Small intestine (tissue), 16 donors: Measurements from ENCODE around the gene C1QTNF9. TPM values are rescaled to one million over a fixed set of nuclear protein-coding genes. Genes with fewer than 3 reads are reported as not detected.
"Not testable (repeated sequence)": the region's sequence is repeated elsewhere in the genome, so short reads cannot be mapped to it uniquely, and the experiment has no call there.

ENCODE experiments used
- DNase-seq, 2 donors: peaks; one replicate each; pipeline versions ENCODE4 v3.0.0 to v3.0.0-alpha.2; 2013
- FAIRE-seq: peaks from 2 replicates; lab custom pipeline; 2012; peaks lifted over from hg19 to GRCh38; lab: Jason Lieb, UNC
- H3K27ac ChIP-seq, 3 donors: one replicate each; pipeline ENCODE4 v1.5.1; 2013; ENCODE audit warnings: low read length in 2 of 3, mild to moderate bottlenecking in 2 of 3, control low read depth in 1 of 3, inconsistent platforms in 1 of 3, low read depth in 1 of 3, moderate library complexity in 1 of 3
- H3K27me3 ChIP-seq, 3 donors: one replicate each; pipeline ENCODE4 v1.6.1; 2013; ENCODE audit warnings: low read length in 3 of 3, inconsistent platforms in 1 of 3; ENCODE audit not compliant: control insufficient read depth in 3 of 3, insufficient read depth in 3 of 3
- H3K36me3 ChIP-seq, 3 donors: one replicate each; pipeline ENCODE4 v1.6.1; 2013; ENCODE audit warnings: low read length in 3 of 3, inconsistent platforms in 1 of 3, low read depth in 1 of 3, mild to moderate bottlenecking in 1 of 3, moderate library complexity in 1 of 3; ENCODE audit not compliant: control insufficient read depth in 3 of 3, insufficient read depth in 2 of 3
- H3K4me1 ChIP-seq, 3 donors: one replicate each; pipeline ENCODE4 v1.6.1; 2013; ENCODE audit warnings: low read length in 2 of 3, inconsistent platforms in 1 of 3, low read depth in 1 of 3, mild to moderate bottlenecking in 1 of 3, moderate library complexity in 1 of 3; ENCODE audit not compliant: control insufficient read depth in 3 of 3, insufficient read depth in 2 of 3
- H3K4me3 ChIP-seq, 3 donors: one replicate each; pipeline ENCODE4 v1.5.1; 2013; ENCODE audit warnings: low read length in 3 of 3, control low read depth in 1 of 3, inconsistent platforms in 1 of 3, low read depth in 1 of 3, mild to moderate bottlenecking in 1 of 3, moderate library complexity in 1 of 3
- H3K9me3 ChIP-seq, 2 donors: one replicate each; pipeline ENCODE4 v1.6.1; 2013; ENCODE audit warnings: low read depth in 1 of 2, low read length in 1 of 2; ENCODE audit not compliant: control insufficient read depth in 2 of 2, insufficient read depth in 1 of 2
- WGBS, 3 donors: extraction: QIAGEN DNeasy Blood & Tissue Kit; methylation state at CpG; one replicate each; pipeline ENCODE4 v1.1.7; 2013; 5-methylcytosine and 5-hydroxymethylcytosine counted together
- long read RNA-seq, 10 donors: transcript quantifications; one replicate each; lab custom pipeline, GENCODE V29; 2026
- polyA plus RNA-seq, 4 donors: library from polyadenylated mRNA; stranded (reverse) in 3 of 4; unstranded in 1 of 4; fragments of 200-250 nt in 3 of 4; fragments of 120-200 nt in 1 of 4; gene quantifications; one replicate each; pipeline versions ENCODE4 v1.2.1 to v1.2.3, GENCODE V29; 2013
- donor health status: healthy with polysubstance abuse.
- donor health status: control.
- donor health status: control.
- donor health status: Bipolar disorder and iron deficiency.
- donor health status: healthy.

Gene C1QTNF9, protein sequence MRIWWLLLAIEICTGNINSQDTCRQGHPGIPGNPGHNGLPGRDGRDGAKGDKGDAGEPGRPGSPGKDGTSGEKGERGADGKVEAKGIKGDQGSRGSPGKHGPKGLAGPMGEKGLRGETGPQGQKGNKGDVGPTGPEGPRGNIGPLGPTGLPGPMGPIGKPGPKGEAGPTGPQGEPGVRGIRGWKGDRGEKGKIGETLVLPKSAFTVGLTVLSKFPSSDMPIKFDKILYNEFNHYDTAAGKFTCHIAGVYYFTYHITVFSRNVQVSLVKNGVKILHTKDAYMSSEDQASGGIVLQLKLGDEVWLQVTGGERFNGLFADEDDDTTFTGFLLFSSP
- polyA plus RNA-seq, result under 1 TPM in 2 of 4 donors, not detected in 2; 0.15 to 0.22 TPM
- long read RNA-seq, donor 1, partial matches to known transcripts, result 0 of 1 reads
- long read RNA-seq, donor 1, other reads (novel, unspliced or antisense), result 0 of 1 reads
- long read RNA-seq, donor 2, result 0 reads
- long read RNA-seq, donor 3, result 0 reads
- long read RNA-seq, donor 4, result 0 reads
- long read RNA-seq, donor 5, result 0 reads
- long read RNA-seq, donor 6, result 0 reads
- long read RNA-seq, donor 7, result 0 reads
- long read RNA-seq, donor 8, result 0 reads
- long read RNA-seq, donor 9, result 0 reads
- long read RNA-seq, donor 10, result 0 reads

- not testable (repeated sequence) for H3K9me3 ChIP-seq, H3K4me3 ChIP-seq, H3K36me3 ChIP-seq, H3K4me1 ChIP-seq, DNase-seq, H3K27ac ChIP-seq, H3K27me3 ChIP-seq, FAIRE-seq
- WGBS, 3 donors, result 56 to 61% (median 59%) methylated on average over 2 of the region's 2 CpGs
Observed at GRCh38 chr13:24309300-24309699, at the start of gene C1QTNF9. TSS of gene C1QTNF9 (plus strand) at chr13:24309580. CDS start at chr13:24316004, 6,424 bp downstream.

- Histone ChIP-seq H3K36me3 (peaks cover 0 to 16% (median 6%) of the 10 kb centered on the region in 3 donors), H3K9me3 (no peaks in the 10 kb centered on the region), H3K4me1 (peaks cover 0 to 3% (median 0%) of the 10 kb centered on the region in 3 donors), H3K27ac (no peak overlapping the region), H3K4me3 (no peak overlapping the region), H3K27me3 (no peaks in the 10 kb centered on the region)
- WGBS, 3 donors, result 61 to 67% (median 65%) methylated on average over 3 of the region's 3 CpGs
- no peak for FAIRE-seq
- peak in 1 of 2 donors; percentile 21 for DNase-seq
Observed at GRCh38 chr13:24261566-24261965, 47.8 kb upstream of the C1QTNF9 start.

DNA sequence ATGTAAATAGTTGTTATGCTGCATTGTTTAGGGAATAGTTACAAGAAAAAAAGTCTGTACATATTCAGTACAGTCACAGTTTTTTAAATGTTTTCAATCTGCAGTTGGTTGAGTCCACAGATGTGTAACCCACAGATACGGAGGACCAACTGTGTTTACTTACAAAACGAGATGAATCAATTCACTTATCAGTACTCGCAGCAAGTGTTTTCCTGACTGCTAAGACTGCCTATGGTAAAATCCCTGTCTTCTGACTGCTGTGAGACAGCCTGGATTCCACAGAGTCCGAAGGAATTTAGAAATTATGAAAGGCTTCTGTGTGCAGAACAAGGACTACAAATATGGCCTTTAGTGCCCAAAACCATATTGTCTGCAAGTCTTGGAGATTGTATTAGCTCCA is 45.7 kb upstream of the C1QTNF9 start:
- peaks cover 0 to 10% (median 3%) of the 10 kb centered on the region in 3 donors for H3K36me3 ChIP-seq
- 26 to 46% (median 28%) methylated on average over 4 of the region's 4 CpGs for WGBS, 3 donors
- H3K4me3 ChIP-seq, result no peak overlapping the region
- no peaks in the 10 kb centered on the region for H3K27me3 ChIP-seq
- H3K27ac ChIP-seq, result no peak overlapping the region
- H3K4me1 ChIP-seq, result peaks cover 0 to 6% (median 4%) of the 10 kb centered on the region in 3 donors
- no peak for DNase-seq
- no peak for FAIRE-seq
- no peaks in the 10 kb centered on the region for H3K9me3 ChIP-seq

DNA sequence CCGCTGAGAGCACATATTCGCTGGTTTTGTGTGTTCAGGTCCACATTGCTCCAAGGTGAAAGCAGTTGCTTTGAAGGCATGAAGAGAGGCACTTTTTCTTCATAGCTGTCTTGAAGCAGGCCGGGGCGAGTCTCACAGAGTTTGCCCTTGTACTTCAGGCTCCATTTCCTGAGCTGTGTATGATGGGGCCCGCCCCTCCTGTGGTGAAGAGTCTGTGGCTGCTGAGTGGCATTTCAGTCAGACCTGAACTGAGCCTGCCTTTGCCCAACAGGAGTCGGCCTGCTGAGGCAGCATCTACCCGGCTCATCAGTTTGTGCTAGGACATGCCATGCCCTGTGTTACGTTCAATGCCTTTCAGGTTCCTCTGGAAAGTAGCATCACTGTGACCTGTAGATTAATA is 44.4 kb upstream of the C1QTNF9 start:
- Histone ChIP-seq H3K36me3 (peaks cover 0 to 5% (median 2%) of the 10 kb centered on the region in 3 donors), H3K27me3 (no peaks in the 10 kb centered on the region), H3K27ac (peak overlapping the region in 2 of 3 donors; percentile 36 to 50), H3K4me3 (no peak overlapping the region), H3K9me3 (no peaks in the 10 kb centered on the region), H3K4me1 (peaks cover 0 to 6% (median 4%) of the 10 kb centered on the region in 3 donors)
- WGBS, 3 donors, result 47 to 67% (median 59%) methylated on average over 8 of the region's 8 CpGs
- no peak for FAIRE-seq
- peak in 1 of 2 donors; percentile 58 for DNase-seq

GRCh38 chr13:24265453-24265852 is 43.9 kb upstream of the C1QTNF9 start:
- Histone ChIP-seq H3K4me3 (no peak overlapping the region), H3K9me3 (no peaks in the 10 kb centered on the region), H3K4me1 (peaks cover 3 to 6% (median 4%) of the 10 kb centered on the region in 3 donors), H3K27me3 (no peaks in the 10 kb centered on the region), H3K36me3 (peaks cover 0 to 5% (median 2%) of the 10 kb centered on the region in 3 donors), H3K27ac (peak overlapping the region in 2 of 3 donors; percentile 36 to 37)
- WGBS, 3 donors, result 95 to 96% (median 96%) methylated on average over 3 of the region's 3 CpGs
- DNase-seq, result no peak
- no peak for FAIRE-seq

DNA sequence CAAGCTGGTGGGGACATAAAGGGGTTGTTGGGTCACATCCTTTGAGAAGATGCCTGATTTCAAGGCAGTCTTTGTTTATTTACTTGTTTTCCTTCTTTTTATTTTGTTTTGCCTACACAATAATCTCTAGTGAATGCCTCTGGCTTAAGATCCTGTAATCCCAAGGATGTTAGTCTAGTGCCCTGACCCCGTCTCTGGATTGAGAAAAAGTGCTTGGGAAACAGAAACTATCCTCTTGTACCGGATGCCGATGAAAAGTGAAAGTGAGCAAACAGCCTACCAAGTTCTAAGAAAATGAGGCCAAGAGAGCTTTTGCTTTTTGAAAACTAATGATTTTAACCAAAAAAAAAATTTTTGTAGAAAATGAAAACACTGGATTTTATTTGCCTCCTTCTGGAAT is 42.1 kb upstream of the C1QTNF9 start:
- DNase-seq, result peak; percentile 41 to 74
- Histone ChIP-seq H3K27ac (peak overlapping the region in 2 of 3 donors; percentile 73 to 80), H3K36me3 (peaks cover 0 to 2% (median 0%) of the 10 kb centered on the region in 3 donors), H3K9me3 (no peaks in the 10 kb centered on the region), H3K4me1 (peaks cover 7 to 15% (median 10%) of the 10 kb centered on the region in 3 donors), H3K27me3 (no peaks in the 10 kb centered on the region), H3K4me3 (no peak overlapping the region)
- peak; percentile 62 for FAIRE-seq
- WGBS, 3 donors, result 4 to 11% (median 10%) methylated on average over 3 of the region's 3 CpGs

- no peaks in the 10 kb centered on the region for H3K9me3 ChIP-seq
- peaks cover 0 to 2% (median 0%) of the 10 kb centered on the region in 3 donors for H3K36me3 ChIP-seq
- 84 to 88% (median 87%) methylated on average over 2 of the region's 2 CpGs for WGBS, 3 donors
- no peaks in the 10 kb centered on the region for H3K27me3 ChIP-seq
- peaks cover 10 to 19% (median 15%) of the 10 kb centered on the region in 3 donors for H3K4me1 ChIP-seq
- H3K4me3 ChIP-seq, result no peak overlapping the region
- peak overlapping the region in 1 of 3 donors; percentile 71 for H3K27ac ChIP-seq
- DNase-seq (no peak), FAIRE-seq (no peak)
Observed at GRCh38 chr13:24267801-24268200, 41.6 kb upstream of the C1QTNF9 start.

DNA sequence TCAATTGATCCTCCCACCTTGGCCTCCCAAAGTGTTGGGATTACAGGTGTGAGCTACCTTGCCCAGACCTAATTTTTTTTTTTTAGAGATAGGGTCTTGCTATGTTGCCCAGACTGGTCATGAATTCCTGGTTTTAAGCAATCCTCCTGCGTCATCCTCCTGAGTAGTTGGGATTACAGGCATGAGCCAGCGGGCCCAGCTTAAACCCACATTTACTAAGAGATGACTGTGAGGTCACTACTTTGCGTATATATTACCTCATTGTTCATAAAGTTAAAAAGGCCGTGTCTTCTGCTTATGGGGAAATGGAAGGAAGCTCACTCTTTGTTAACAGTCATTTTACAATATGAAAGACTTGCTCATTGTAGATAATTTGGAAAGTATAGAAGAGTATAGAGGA is 39.6 kb upstream of the C1QTNF9 start:
- H3K27ac ChIP-seq, result no peak overlapping the region
- WGBS, 3 donors, result 84 to 87% (median 86%) methylated on average over 4 of the region's 4 CpGs
- FAIRE-seq (no peak), DNase-seq (no peak)
- no peak overlapping the region for H3K4me3 ChIP-seq
- H3K27me3 ChIP-seq, result no peaks in the 10 kb centered on the region
- H3K4me1 ChIP-seq, result peaks cover 6 to 23% (median 18%) of the 10 kb centered on the region in 3 donors
- peaks cover 0 to 10% (median 0%) of the 10 kb centered on the region in 3 donors for H3K36me3 ChIP-seq
- no peaks in the 10 kb centered on the region for H3K9me3 ChIP-seq
